Measurements from ENCODE around the gene GYS2.

- TF ChIP-seq, protein P1, sequence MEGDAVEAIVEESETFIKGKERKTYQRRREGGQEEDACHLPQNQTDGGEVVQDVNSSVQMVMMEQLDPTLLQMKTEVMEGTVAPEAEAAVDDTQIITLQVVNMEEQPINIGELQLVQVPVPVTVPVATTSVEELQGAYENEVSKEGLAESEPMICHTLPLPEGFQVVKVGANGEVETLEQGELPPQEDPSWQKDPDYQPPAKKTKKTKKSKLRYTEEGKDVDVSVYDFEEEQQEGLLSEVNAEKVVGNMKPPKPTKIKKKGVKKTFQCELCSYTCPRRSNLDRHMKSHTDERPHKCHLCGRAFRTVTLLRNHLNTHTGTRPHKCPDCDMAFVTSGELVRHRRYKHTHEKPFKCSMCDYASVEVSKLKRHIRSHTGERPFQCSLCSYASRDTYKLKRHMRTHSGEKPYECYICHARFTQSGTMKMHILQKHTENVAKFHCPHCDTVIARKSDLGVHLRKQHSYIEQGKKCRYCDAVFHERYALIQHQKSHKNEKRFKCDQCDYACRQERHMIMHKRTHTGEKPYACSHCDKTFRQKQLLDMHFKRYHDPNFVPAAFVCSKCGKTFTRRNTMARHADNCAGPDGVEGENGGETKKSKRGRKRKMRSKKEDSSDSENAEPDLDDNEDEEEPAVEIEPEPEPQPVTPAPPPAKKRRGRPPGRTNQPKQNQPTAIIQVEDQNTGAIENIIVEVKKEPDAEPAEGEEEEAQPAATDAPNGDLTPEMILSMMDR (IDR thresholded peaks at IDR 0.05): no peak
- no peak for TF ChIP-seq POLR2A (IDR thresholded peaks at IDR 0.05)
- TF ChIP-seq POLR2AphosphoS5 (IDR thresholded peaks at IDR 0.05; ENCODE audit: insufficient read depth in 1 of 2, low read depth in 1 of 2): no peak
Measured at GRCh38 chr12:21507849-21508248, 96.8 kb downstream of the GYS2 start.
